Renal cortex interstitium (tissue), 11 donors: ENCODE measurements around the gene NEO1. TPM values are rescaled to one million over a fixed set of nuclear protein-coding genes. Genes with fewer than 3 reads are reported as not detected.

Experiments
- DNase-seq, 11 donors: peaks; one replicate each; pipeline ENCODE4 v3.0.0-alpha.2; 2013; ENCODE audit warnings: low read depth in 9 of 11, low spot score in 4 of 11; ENCODE audit errors: extremely low read depth in 1 of 11
- polyA plus RNA-seq, 3 donors: library from polyadenylated mRNA; unstranded; fragments of 120-200 nt; gene quantifications; one replicate each; pipeline ENCODE4 v1.2.1, GENCODE V29; 2013; ENCODE audit not compliant: insufficient read length in 3 of 3

Gene NEO1
- polyA plus RNA-seq, 3 donors, result 128 to 150 (median 142) TPM

DNA sequence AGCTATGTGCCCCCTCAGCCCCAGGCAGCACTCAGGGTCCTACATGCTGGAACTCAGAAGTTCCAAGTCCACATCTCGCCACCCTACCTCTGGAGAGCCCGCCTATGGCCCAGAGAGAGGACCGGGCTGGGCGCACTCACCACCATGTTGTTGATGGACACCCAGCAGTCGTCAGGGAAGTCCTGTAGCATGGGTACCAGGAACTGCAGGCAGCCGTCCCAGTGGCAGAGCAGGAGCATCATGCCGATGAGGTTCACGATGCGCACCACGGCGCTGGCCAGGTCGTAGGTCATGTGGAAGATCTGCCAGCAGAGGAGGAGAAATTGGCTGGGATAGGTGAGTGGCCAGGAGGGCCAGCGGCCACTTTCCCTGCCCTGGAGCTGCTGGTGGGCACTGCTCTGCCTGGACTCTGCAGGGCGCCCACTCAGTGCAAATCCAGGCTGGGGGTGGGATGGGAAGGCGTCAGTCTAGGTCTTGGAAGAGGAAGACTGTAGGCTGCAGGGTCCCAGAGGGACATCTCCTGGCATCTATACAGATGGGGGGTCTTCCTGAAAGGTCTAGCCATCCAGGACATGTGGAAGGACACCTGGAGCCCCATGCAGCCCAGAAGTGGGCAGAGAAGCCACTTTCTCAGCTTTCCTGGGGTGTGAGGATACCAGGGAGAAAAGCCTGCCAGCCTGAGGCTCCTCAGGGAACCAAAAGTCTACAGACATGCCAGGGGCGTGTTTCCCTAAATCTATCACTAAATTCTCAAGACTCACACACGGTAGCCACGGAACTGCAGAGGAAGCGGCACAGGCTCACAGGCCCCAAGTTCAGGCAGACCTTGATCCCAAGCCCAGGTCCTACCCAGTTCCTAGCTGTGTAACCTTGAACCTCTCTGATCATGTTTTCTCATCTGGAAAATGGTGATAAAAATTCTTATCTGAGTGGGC, 280.0 kb downstream of the NEO1 start:
- DNase-seq, result no peak

GRCh38 chr15:73333001-73333400, 280.7 kb downstream of the NEO1 start:
- DNase-seq, result no peak

GRCh38 chr15:73334086-73334485, 281.8 kb downstream of the NEO1 start:
- no peak for DNase-seq

- no peak for DNase-seq
These were observed 282.8 kb downstream of the NEO1 start for GRCh38 chr15:73335026-73335425.

DNA sequence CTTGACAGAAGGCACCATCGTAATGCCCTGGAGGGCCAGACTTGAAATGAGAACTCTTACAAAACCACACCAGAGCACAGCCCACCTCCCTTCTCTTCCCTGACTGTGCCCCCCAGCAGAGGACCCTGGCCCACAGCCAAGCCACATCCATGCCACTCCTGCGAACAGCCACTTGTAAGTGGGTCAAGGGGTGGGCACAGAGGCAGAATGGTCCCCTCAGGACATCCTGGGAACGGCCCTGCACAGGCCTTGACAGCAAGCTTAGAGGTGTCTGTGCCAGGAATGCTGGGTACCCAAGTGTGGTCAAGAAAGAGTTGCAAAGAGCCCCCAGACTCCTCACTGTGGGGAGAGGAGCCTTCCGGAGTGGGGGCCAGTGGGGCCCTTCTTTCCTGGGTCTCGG, 283.2 kb downstream of the NEO1 start:
- no peak for DNase-seq

DNA sequence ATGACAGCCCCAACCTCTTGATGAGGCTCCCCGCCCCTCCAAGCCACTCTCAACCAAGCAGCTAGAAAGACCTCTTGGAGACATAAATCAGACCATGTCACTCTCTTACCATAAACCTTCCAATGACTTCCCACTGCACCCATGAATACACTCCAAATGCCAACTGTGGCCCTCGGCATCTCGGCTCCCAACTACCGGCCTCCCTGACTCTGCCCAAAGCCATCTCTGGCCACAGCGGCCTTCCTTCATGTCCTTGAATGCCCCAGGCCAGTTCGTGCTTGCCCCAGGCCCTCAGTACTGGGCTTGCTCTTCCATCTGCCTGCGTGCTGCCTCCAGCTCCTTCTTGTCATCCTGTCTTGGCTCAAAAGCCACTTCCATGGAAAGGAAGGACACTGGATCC, 284.5 kb downstream of the NEO1 start:
- no peak for DNase-seq

GRCh38 chr15:73337187-73337586, 284.9 kb downstream of the NEO1 start:
- DNase-seq, result no peak

- no peak for DNase-seq
These were observed 285.8 kb downstream of the NEO1 start for GRCh38 chr15:73338058-73338457.

- DNase-seq, result no peak
These were observed 286.5 kb downstream of the NEO1 start for GRCh38 chr15:73338606-73339374.

DNA sequence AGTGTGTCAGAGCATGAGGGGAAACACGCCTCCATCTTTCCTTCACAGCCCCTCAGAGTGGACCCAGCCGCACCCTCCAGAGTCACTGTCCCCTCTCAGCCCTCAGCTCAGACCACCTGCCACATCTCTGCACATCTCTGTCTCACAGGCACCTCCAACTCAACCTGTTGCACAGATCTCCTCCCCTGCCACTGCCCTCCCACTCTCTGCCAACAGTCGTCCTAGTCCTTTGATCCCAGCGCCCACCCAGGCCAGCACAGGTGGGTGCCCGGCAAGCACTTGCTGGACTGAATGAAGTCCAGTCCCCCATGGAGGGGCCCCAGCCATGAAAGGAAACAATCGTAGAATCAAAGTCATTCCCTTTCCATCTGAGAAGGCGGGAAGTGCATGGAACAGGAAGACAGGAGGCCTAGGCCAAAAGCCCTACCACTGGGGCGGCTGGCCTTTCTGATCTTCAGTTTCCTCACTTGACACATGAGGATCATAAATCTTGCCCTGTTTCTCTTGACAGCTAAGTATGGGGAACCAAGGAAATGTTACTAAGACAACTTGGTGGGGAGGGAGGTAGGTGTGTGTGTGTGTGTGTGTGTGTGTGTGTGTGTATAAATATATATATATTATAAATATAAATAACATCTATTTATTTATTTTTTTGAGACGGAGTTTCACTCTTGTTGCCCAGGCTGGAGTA, 288.4 kb downstream of the NEO1 start:
- no peak for DNase-seq

DNA sequence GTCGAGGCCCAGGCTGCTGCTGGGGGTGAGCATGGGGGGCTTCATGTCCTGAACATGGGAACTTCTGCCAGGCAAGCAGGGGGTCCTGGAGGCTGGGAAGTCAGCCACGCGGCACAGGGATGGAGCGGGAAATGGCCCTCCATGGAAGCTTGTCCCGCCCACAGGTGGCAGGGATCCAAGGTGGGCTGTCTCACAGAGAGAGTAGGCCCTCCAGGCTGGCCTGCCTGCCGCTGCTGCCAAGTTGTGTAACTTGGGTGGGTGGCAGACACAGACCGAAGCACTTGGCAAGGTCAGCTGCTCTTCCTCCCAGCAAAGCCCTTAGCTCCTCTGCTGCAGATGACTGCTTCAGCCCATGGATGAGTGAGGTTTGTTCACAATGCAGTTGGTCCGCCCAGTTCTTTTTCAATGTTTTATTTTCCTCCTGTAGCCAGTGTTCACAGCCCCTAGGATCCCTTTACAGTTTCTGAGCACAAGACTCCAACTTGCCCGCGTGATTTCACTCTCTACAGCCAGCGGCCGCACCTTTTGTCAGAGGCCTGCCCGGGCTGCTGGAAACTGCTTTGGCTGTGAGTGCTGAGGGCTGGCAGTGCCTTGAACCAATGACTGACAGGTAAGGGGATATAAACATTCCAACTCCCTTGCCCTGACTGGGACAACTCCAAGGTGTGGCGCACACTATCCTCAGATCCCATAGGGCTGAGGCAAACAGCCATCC, 289.8 kb downstream of the NEO1 start:
- DNase-seq, result no peak

- no peak for DNase-seq
These were observed 291.8 kb downstream of the NEO1 start for GRCh38 chr15:73344056-73344455.

- no peak for DNase-seq
These were observed 293.4 kb downstream of the NEO1 start for GRCh38 chr15:73345658-73346057.

GRCh38 chr15:73346735-73347312, 294.6 kb downstream of the NEO1 start:
- peak in 10 of 11 donors; percentile 56 to 80 (median 73) for DNase-seq

- no peak for DNase-seq
These were observed 296.9 kb downstream of the NEO1 start for GRCh38 chr15:73349191-73349590.

DNA sequence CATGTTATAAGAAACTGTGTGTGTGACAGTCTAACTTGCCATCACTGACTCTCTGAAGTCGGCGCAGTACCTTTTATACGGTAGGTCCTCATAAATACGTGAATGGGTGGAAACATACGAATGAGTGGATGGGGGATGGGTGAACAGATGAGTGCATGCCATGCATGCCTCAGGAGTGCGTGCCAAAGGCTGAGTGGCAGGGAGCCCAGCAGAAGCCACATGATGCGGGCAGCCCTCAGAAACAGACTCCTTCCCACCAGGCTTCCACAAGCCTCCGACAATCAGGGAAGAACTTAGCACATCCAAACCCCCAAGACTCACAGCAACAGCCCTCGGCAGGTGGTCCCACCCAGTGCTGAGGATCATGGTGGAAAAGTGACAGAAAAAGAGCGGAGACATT, 299.8 kb downstream of the NEO1 start:
- DNase-seq, result no peak

DNA sequence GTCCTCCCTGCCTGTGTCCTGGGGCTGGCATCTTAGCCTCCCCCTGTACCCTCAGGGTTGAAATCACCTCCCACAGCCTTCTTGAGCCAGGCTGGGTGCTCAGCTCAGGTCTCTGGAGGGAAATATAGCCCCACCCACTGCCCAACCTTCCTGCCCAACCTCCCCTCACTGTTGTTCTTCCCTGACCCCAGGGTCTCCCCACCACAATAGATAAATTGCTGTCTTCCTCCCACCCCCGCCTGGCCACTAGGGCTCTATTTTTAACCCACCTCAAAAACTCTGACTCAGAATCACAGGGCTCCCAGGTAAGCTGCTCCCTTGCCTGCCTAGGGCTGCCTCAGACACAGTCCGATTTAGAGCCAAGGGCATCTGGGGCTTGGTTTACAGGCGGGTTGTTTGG, 301.5 kb downstream of the NEO1 start:
- no peak for DNase-seq

DNA sequence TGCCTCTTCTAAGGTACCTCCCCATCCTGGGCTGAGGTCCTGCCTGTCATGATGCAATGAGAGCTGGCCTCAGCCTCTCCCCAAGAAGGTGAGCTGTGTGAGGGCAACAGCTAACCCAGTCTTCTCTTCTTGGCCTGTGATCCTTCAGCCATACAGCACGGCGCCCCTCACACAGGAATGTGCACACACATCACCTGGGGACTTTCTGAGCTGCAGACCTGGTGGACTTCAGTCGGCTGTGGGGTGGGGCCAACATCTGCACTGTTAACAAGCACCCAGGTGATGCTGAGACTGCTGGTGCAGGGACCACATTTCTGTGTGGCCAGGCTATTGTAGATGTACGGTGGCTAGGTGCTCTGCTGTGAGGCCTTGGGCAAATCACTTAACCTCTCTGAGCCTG, 302.0 kb downstream of the NEO1 start:
- no peak for DNase-seq
